Measurements from ENCODE around the gene STH.

DNA sequence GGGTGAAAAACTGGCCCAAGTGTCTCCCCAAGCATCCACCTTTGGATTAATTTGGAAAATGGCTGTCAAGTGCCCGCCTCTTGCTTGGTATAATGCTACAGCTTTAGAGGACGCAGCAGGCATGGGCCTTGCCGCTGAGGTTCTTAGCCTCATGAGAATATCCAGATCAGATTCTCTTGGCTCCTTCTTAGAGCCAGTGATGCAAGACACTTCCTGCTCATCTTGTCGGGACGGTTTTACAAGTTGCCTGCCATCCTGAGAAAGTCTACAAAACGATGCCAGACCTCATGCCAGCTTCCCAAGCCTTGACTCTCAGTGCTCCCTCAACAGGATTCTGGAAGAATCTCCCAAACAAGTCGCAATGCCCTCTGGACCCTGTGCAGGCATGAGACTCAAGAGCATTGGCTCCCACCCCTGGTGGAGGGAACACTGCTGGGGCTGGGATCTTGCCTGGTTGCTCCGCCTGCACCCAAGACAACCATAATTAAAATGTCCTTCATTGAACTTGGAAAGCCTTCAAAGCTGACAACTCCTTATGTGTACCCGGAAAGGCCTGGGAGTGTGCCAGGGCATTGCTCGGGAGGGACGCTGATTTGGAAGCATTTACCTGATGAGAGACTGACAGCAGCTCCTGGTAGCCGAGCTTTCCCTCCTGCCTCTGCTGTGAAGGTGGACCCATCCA lies 25.8 kb upstream of the STH start:
- TF ChIP-seq, protein P1, sequence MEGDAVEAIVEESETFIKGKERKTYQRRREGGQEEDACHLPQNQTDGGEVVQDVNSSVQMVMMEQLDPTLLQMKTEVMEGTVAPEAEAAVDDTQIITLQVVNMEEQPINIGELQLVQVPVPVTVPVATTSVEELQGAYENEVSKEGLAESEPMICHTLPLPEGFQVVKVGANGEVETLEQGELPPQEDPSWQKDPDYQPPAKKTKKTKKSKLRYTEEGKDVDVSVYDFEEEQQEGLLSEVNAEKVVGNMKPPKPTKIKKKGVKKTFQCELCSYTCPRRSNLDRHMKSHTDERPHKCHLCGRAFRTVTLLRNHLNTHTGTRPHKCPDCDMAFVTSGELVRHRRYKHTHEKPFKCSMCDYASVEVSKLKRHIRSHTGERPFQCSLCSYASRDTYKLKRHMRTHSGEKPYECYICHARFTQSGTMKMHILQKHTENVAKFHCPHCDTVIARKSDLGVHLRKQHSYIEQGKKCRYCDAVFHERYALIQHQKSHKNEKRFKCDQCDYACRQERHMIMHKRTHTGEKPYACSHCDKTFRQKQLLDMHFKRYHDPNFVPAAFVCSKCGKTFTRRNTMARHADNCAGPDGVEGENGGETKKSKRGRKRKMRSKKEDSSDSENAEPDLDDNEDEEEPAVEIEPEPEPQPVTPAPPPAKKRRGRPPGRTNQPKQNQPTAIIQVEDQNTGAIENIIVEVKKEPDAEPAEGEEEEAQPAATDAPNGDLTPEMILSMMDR (conservative IDR thresholded peaks at IDR 0.05; ENCODE audit: low read depth, low read length) = no peak
- TF ChIP-seq FOS (IDR thresholded peaks at IDR 0.05; ENCODE audit: low read depth, low read length) (no peak), POLR2A (IDR thresholded peaks at IDR 0.05; ENCODE audit: low read depth, low read length) (no peak), RAD21 (IDR thresholded peaks at IDR 0.05; ENCODE audit: low read length) (no peak), MXI1 (IDR thresholded peaks at IDR 0.05; ENCODE audit: borderline replicate concordance, low read depth, low read length) (no peak), CEBPB (IDR thresholded peaks at IDR 0.05; ENCODE audit: low read depth, low read length) (no peak), RCOR1 (IDR thresholded peaks at IDR 0.05; ENCODE audit: insufficient replicate concordance, low read length) (no peak), SMC3 (IDR thresholded peaks at IDR 0.05; ENCODE audit: low read depth, low read length) (no peak), RFX5 (IDR thresholded peaks at IDR 0.05; ENCODE audit: low read depth, low read length) (no peak), NFE2L2 (IDR thresholded peaks at IDR 0.05; ENCODE audit: low read depth, low read length) (no peak)
- TF ChIP-seq, protein P2, sequence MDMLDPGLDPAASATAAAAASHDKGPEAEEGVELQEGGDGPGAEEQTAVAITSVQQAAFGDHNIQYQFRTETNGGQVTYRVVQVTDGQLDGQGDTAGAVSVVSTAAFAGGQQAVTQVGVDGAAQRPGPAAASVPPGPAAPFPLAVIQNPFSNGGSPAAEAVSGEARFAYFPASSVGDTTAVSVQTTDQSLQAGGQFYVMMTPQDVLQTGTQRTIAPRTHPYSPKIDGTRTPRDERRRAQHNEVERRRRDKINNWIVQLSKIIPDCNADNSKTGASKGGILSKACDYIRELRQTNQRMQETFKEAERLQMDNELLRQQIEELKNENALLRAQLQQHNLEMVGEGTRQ (IDR thresholded peaks at IDR 0.05; ENCODE audit: low read depth, low read length) = no peak
- TF ChIP-seq, protein P3, sequence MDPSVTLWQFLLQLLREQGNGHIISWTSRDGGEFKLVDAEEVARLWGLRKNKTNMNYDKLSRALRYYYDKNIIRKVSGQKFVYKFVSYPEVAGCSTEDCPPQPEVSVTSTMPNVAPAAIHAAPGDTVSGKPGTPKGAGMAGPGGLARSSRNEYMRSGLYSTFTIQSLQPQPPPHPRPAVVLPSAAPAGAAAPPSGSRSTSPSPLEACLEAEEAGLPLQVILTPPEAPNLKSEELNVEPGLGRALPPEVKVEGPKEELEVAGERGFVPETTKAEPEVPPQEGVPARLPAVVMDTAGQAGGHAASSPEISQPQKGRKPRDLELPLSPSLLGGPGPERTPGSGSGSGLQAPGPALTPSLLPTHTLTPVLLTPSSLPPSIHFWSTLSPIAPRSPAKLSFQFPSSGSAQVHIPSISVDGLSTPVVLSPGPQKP (IDR thresholded peaks at IDR 0.05; ENCODE audit: borderline replicate concordance, low read depth, low read length) = no peak

Data from IMR-90 (cell line).